GM18519 (cell line): ENCODE measurements around the gene TMEM52B.

Experiments
- ATAC-seq: cut with Tn5 transposase; IDR thresholded peaks from one replicate; pipeline ENCODE4 v1.9.1; 2021; ENCODE audit warnings: mild to moderate bottlenecking, moderate library complexity; ENCODE audit not compliant: unreplicated experiment, low FRiP score

The TMEM52B gene

DNA sequence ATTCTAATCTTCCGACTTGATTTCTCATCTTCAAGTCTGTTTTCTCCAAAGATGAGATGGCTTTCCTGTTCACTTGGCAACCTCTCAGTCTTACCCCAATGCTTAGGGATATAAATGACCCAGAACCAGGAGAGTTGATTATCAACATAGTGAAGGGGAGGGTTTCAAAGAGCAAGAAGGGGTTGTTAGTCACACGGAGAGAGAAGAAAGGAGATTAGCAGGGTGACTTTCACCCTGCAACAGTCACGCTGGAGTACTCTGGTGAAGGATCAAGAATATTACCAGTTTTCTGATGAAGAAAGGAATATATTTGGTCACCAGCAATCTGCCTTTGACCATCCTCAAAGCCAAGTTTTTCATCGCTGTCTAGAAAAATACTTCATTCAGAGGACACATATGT, at the start of gene TMEM52B:
Gene TMEM52B, plus strand, starts transcription at position 212 of the 400 bp plus-strand sequence. CDS start 543 bp downstream, outside the sequence.
- ATAC-seq = no peak

DNA sequence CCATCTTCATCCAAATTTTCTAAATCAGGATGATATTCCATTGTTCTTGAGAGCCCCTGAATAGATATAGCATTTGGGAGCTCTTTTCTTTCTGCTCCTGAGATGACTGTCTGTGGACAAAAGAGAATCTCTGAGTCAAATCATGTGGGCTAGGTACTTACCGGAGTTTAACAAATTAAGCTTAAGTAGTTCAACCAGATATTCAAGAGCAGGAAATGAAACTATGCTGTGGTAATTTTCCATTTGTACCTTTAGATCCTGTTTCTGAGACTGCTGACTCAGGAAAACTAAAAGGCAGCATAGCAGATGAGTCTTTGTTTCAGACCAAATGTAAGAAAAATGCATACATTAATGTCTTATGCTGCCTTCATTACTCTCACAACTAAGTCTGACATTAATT, 48.8 kb upstream of the TMEM52B start, which contains the start of gene CLEC7A:
Gene CLEC7A, minus strand, starts transcription at position 158 of the 400 bp plus-strand sequence. Its CDS starts 117 bp downstream, at position 41.
- ATAC-seq = peak; percentile 92

DNA sequence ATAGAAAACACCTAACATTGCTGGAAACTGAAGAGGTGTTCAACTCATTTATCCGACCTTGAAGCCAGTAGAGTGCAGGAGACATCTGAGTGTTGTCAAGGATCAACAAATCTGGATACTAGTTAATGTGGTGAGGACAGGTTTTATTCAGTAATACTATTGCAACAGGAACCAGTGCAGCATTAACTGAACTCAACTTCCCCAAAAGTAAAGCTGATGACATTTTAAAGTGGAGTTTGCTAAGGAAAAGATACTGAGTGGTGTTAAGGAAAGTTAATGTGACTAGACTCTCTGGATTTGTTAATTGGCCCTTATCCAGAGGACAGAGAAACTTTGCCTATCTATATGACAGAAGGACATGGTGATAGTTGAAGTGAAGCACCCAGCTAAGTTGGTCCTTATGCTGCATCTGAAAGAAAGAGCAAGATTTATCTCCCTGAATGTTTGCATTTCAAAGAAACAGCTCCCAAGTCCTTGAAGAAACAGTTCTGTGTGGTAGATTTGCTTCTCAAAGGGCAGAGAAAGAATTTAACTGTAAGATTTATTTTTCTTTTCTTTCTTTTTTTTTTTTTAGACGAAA, 47.6 kb upstream of the TMEM52B start:
- no peak for ATAC-seq

DNA sequence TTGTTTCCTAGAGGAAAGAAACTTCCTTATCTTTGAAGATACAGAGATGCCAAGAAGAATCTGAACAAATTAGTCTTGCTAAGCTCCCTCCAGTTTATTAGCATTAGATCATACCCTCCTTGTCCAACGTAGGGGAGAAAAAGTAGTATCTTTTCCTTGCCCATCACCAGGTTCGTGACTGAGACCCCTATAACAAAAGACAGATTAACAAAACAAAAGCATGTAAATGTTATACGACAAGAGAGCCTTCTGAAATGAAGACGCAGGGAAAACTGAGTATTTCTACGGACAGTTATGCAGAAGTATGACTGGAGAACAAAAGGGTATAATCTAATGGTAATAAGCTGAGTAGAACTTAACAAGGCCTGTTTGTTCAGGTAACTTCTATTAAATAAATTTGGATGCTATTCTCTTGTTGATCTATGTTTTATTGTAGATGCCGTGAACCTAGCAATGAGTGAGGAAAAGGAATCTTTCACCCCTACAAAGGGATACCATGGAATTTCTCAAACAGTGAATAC, 45.9 kb upstream of the TMEM52B start:
- no peak for ATAC-seq

DNA sequence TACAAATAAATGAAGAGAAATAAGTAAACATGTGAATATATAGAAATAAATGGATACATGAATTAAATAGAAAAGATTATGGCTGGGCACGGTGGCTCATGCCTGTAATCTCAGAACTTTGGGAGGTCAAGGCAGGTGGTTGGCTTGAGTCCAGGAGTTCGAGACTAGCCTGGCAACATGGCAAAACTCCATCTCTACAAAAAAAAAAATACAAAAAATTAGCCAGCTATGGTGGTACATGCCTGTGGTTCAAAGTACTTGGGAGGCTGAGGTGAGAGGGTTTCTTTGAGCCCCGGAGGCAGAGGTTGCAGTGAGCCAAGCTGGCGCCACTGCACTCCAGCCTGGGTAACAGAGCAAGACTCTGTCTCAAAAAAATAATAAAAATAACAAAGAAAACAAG, 43.7 kb upstream of the TMEM52B start:
- no peak for ATAC-seq

DNA sequence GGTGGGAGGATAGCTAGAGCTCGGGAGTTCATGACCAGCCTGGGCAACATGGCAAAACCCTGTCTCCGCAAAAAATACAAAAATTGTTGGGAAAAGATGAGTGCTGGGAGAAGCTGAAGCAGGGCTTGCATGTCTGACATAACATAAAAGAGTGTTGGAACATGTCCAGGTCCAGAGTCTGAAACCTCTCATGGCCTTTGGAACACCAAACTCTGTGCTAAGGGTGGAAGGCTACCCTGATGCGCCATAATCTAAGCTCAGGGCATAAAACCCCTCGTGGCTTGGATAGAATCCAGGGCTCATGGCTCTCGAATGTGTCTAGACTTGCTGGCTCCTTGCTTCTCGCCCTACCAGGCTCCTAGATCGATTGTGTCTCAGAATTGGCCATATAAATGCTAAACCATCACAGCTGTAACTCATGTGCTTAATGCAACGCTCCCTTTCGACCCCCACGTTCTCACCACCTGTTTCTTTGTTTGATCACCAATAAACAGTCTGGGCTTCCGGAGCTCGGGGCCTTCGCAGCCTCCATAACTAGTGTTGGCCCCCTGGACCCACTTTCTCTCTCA, 42.1 kb upstream of the TMEM52B start:
- ATAC-seq = no peak

DNA sequence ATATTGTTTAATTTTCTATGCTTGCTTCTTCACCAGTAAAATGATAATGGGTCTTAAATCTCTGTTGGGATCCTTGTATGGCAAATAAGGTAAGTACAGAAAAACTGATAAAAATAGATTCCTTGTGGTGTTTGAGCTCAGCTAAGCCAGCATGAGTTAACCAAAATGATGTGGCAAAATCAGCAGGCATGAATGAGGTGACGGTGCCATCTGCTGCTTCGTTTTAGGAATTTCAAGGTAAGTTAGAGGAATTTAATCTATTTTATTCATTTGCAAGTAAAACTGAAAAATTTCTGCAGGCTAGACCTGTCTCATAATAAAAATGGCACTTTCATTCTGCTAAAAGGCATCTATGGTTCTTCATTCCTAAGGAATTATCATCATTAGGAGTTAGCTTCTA, 38.8 kb upstream of the TMEM52B start:
- no peak for ATAC-seq

DNA sequence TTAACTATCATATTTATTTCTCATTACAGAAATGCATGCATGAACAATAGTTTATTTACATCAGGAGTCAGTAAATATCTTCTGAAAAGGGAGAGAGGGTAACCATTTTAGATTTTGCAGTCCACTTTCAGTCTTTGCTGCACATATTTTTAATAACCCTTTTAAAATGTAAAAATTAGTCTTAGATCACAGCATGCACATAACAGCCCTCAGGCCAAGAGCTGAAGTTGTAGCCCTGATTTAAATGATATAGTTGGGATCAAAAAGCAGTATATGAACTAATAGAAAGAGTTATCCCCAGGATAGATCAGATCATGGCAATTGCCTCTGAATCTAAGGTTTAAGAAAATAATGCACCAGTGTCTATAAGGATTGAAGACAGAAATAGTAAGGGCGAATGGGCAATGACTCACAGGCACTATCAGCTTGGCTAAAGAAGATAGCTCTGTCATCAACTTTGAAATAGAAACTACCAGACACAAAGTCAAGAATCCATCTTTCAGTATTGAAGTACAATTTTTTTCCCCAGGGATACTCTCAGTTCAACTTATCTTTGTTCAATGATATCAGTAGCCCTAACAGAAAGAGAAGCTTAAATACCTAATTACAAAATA, 35.7 kb upstream of the TMEM52B start:
- no peak for ATAC-seq

DNA sequence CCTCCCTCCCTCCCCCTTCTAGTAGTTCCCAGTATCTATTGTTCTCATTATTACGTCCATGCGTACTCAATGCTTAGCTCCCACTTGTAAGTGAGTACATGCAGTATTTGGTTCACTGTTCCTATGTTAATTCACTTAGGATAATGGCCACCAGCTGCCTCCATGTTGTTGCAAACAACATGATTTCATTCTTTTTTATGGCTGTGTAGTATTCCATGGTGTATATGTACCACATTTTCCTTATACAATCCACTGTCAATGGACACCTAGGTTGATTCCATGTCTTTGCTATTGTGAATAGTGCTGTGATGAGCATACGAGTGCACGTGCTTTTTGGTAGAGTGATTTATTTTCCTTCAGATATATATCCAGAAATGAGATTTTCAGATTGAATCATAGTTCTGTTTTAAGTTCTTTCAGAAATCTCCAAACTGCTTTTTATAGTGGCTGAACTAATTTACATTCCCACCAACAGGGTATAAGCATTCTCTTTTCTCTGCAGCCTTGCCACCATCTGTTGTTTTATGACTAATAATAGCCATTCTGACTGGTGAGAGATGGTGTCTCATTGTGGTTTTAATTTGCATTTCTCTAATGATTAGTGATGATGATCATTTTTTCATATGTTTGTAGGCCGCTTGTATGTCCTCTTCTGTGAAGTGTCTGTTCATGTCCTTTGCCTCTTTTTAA, 31.0 kb upstream of the TMEM52B start:
- ATAC-seq = peak; percentile 67

DNA sequence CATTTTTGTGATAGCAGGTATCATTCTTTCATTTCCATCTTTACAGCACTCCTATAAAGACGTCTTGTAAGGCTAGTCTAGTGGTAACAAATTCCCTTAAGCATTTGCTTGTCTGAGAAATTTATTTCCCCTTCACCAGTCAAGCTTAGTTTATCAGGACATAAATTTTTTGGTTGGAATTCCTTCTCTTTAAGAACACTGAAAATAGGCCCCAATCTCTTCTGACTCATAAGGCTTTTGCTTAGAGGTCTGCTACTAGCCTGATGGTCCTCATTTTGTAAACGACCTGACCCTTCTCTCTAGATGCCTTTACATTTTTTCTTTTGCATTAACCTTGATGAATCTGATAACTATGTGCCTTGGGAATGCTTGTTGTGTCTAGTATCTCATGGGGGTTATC, 27.2 kb upstream of the TMEM52B start:
- no peak for ATAC-seq

DNA sequence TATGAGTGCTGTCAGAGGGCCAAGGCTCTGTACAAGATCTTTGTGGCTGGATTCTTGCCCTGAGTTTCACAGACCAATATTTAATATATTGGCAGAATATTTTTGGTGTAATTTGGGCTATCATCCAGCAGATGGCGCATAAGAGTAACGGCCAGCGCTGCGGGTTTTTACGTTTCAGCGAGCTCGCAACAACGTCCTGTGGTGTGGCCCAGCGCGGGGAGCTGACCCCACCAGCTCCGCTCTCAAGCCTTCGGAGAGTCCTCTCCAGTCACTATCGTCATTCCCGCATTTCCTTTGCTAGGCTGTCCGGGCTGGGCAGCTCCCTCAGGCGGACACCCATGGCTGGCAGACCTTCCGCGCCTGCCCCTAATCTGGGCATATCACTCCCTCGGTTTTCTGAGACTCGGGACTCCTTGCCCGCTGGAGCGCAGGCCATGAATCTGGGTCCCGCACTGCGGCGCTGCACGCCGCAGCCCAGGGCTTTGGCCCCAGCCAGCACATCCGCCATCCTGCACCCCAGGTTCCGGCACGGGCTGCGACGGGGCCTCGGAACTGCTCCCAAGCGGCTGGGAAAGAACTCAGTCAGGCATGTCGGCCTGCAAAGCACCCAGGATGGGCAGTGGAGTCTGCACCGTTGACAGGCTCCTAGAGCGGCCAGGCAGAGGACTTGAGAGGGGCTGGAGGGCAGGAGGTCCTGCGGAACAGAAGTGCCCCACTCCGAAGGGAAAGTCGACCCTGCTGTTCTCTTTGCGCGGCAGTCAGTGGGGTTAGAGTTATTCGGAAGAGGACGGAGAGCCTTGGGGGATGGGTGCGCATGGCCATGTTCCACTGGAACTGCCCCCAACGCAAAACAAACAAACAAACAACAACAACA, 25.3 kb upstream of the TMEM52B start:
- no peak for ATAC-seq

DNA sequence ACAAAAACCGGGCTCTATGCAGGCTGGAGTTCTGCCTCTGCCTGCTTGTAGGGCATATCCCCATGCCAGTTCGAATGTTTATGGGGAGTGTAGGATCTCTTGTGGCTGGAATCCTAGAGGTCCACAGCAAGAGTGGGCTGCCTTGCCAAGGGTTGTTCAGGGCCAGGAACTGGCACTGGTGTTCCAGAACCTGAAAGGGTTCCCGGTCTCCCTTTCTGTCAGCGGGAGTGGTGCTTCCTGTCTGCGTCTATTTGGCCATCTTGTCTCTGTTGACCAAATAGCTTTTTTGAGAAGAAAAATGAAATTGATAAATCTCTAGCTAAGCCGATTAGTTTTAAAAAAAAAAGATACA, 24.7 kb upstream of the TMEM52B start:
- no peak for ATAC-seq

DNA sequence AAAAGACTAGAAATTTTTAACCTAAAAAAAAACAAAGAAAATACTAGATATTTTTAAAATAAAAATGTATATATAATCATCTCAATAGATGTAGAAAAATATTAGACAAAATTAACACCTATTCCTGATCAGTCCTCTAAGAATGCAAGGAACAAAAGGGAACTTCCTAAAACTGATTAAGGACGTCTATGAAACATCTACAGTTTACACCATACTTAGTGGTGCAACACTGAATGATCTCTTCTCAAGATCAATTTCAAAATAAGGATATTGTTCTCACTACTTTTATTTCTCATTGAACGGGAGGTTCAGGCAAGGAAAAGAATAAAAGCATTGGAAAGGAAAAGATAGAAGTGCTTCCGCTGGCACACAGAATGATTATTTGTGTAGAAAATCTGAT, 22.9 kb upstream of the TMEM52B start:
- no peak for ATAC-seq

DNA sequence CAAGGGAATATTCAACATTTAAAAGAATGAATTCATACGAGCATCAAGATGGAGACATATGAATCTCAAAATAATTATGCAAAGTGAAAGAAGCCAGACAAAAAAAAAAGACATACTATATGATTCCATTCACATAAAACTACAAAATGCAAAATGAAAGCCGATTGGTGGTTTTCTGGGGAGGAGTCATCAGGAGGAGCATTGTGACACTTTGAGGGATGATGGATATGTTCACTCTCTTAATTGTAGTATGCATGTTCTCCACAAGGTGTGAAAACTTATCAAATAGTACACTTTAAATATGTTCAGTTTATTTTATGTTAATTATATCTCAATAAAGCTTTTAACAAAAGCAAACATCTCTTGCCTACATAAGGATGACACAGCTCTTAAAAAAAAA, 20.4 kb upstream of the TMEM52B start:
- no peak for ATAC-seq

DNA sequence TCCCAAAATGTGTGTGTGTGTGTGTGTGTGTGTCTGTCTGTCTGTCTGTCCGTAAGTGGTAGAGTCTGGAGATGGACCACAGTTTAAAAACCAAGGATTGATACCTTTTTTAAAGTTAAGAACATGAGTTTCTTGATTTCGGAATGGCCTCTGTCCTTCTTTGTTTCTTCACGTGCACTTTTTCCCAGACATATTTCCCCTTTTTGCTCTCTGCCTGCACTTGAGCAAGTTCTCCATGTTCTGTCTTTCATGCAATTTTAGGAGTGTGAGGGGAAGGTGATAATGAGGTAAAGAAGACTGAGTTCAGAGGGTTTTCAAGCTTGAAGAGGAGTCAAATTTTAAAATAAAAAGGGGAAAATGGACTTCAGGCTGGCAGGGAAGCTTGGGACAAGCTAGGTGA, 19.6 kb upstream of the TMEM52B start:
- no peak for ATAC-seq

DNA sequence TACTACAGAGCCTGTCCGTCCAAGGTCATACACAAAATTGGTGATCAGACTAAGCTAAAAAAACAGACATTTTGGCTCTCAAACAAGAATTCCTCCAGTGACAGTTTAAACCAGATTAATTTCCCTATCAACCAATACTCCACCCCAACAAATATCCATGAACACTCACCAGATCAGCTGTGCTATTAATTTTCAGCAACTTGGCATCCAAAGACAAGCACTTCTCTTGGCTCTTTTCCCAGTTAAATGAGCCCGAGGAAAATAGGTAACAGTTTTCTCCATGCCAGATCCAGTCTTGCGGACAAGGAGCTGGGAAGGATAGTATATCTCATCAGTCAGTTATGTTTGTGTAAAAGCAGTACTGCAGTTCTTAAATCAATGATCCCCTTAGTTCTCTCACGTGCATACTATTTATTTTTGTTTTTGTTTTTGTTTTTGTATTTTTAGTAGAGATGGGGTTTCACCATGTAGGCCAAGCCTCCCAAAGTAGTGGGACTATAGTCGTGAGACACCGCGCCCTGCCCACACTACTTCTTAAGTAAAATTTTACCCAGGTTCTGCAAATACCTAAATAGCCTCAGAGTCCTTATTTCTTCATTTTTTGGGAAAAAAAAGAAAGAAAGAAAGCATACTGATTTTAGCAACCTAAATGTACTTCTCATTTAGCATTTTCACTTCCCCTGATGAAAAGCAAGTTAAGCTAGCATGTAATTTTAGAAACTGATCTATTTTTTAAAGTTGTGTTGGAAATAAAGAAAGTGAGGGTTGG, 18.0 kb upstream of the TMEM52B start:
- ATAC-seq = no peak

DNA sequence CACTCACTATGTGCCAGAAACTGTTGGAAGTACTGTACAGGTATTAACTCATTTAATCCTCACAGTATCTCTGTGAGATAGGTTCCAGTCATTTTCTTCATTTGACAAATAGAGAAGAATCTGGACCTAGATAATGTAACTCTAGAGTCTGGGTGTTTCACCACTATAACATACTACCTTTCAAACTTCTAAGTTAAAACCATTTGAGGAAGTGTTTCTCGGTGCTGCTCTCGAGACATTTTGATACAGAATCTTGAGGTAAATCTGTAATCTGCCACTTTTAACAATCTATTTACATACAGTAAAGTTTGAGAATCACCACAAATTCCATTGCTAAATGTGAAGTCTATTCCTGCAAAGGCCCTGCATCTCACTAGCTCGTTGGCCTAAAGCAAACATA, 15.7 kb upstream of the TMEM52B start:
- no peak for ATAC-seq

DNA sequence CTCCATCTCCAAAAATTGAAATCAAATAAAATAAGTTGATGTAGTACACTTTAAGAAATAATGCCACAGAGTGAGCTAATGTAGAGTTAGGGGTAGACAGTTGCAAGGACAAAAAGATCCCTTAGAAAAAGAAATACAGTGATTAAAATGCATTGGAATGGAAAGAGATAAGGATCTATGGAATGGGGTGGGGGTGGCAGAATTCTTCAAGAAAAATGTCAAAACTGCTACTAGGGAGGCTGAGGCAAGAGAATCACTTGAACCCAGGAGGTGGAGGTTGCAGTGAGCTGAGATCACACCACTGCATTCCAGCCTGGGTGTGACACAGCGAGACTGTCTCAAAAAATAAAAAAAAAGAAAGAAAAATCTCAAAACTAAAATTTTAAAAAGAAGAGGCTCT, 13.4 kb upstream of the TMEM52B start:
- ATAC-seq = no peak

DNA sequence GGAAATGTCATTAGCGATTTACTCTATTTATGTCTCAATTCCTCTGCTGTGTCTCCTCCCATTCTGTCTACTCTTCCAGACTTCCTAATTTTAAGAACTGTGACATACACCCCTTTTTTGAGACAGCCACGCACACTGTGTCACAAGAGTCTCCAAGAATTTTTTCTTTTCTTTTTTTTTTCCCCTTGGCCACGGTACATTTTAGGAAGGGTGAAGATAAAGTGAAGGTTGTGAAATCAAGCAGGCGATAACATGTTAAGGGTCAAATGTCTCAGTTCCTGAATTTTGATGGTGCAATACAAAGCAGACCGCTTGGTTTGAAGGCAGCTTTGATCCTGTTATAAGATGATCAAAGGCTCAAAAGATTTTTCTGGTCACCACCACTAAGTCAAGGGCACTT, 11.2 kb upstream of the TMEM52B start:
- no peak for ATAC-seq

DNA sequence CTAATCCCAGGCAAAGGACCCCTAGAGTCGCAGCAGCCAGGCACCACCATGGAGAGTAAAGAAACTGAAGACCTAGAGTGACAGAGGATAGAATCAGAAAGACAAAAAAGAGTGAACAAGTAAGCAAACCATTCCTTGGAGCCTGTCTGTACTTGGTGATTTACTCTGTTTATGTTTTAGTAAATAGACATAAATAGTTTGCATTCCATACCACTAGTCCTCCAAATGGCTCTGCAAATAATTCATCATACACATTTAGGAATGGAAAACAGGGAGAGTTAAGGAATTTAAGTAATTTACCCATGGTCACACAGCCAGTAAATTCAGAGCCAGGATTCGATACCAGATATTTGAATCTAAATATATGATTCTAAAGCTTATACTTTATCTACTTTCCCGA, 9.7 kb upstream of the TMEM52B start:
- no peak for ATAC-seq
